Fibroblast of skin of abdomen (primary cell): ENCODE results near the gene OR1I1. TPM values are rescaled to one million over a fixed set of nuclear protein-coding genes. Genes with fewer than 3 reads are reported as not detected.
"Not testable (repeated sequence)": the region's sequence is repeated elsewhere in the genome, so short reads cannot be mapped to it uniquely, and the experiment has no call there.

Experiments used
- DNase-seq: peaks from one replicate; pipeline ENCODE4 v3.0.0-alpha.2; 2013
- polyA plus RNA-seq, 2 experiments: library from polyadenylated mRNA; unstranded; fragments of 120-200 nt; gene quantifications; one replicate each; pipeline ENCODE4 v1.2.1, GENCODE V29; 2013; ENCODE audit not compliant: insufficient read length in 2 of 2

The OR1I1 gene
- not detected for polyA plus RNA-seq (2013, experiment 1 of 2; ENCODE audit: insufficient read length)
- polyA plus RNA-seq (2013, experiment 2 of 2; ENCODE audit: insufficient read length): 0.01 TPM

- no peak for DNase-seq
Observed at GRCh38 chr19:15081911-15082310, at the start of gene OR1I1. TSS of gene OR1I1 (plus strand) at chr19:15082211. CDS start at chr19:15087066, 4,855 bp downstream.

GRCh38 chr19:15035795-15036311 lies 46.2 kb upstream of the OR1I1 start:
- no peak for DNase-seq

- no peak for DNase-seq
Observed at GRCh38 chr19:15037586-15037985, 44.4 kb upstream of the OR1I1 start.

- DNase-seq: no peak
Observed at GRCh38 chr19:15038294-15038693, 43.7 kb upstream of the OR1I1 start.

- no peak for DNase-seq
Observed at GRCh38 chr19:15042003-15042402, 40.0 kb upstream of the OR1I1 start.

- DNase-seq: no peak
Observed at GRCh38 chr19:15042826-15043225, 39.2 kb upstream of the OR1I1 start.

- no peak for DNase-seq
Observed at GRCh38 chr19:15045506-15045905, 36.5 kb upstream of the OR1I1 start.

- no peak for DNase-seq
Observed at GRCh38 chr19:15047680-15048079, 34.3 kb upstream of the OR1I1 start.

- DNase-seq: no peak
Observed at GRCh38 chr19:15048128-15048527, 33.9 kb upstream of the OR1I1 start.

- no peak for DNase-seq
Observed at GRCh38 chr19:15048885-15049541, 33.0 kb upstream of the OR1I1 start, which contains the start of gene CASP14. TSS of gene CASP14 (plus strand) at chr19:15049480. CDS start at chr19:15052252, 2,772 bp downstream.

- no peak for DNase-seq
Observed at GRCh38 chr19:15050639-15051038, 31.4 kb upstream of the OR1I1 start.

- no peak for DNase-seq
Observed at GRCh38 chr19:15062036-15062435, 20.0 kb upstream of the OR1I1 start.

- not testable (repeated sequence) for DNase-seq
Observed at GRCh38 chr19:15070386-15070785, 11.6 kb upstream of the OR1I1 start.

- DNase-seq: no peak
Observed at GRCh38 chr19:15072930-15073647, 8.9 kb upstream of the OR1I1 start.

- DNase-seq: no peak
Observed at GRCh38 chr19:15074371-15074770, 7.6 kb upstream of the OR1I1 start.

- DNase-seq: no peak
Observed at GRCh38 chr19:15075806-15076205, 6.2 kb upstream of the OR1I1 start.

- DNase-seq: not testable (repeated sequence)
Observed at GRCh38 chr19:15080002-15080401, 2.0 kb upstream of the OR1I1 start.

- DNase-seq: no peak
Observed at GRCh38 chr19:15087182-15087581, 5.2 kb downstream of the OR1I1 start.

GRCh38 chr19:15091918-15092753 lies 10.1 kb downstream of the OR1I1 start:
- peak; percentile 65 for DNase-seq

GRCh38 chr19:15093001-15093400 lies 11.0 kb downstream of the OR1I1 start:
- DNase-seq: no peak

GRCh38 chr19:15096223-15096622 lies 14.2 kb downstream of the OR1I1 start:
- no peak for DNase-seq

GRCh38 chr19:15097980-15098379 lies 16.0 kb downstream of the OR1I1 start:
- not testable (repeated sequence) for DNase-seq

GRCh38 chr19:15098460-15098859 lies 16.4 kb downstream of the OR1I1 start:
- DNase-seq: no peak
